NCI-H345 treated with DMSO at 0.1 percent for 48 hours (cell line): ENCODE measurements around the gene KCNMA1.
"Not testable (repeated sequence)": the region's sequence is repeated elsewhere in the genome, so short reads cannot be mapped to it uniquely, and the experiment has no call there.

Experiments used
- DNase-seq: peaks from one replicate; lab custom pipeline; 2025; ENCODE audit not compliant: unreplicated experiment; lab: John Stamatoyannopoulos, UW

KCNMA1 gene

GRCh38 chr10:77537720-77538373 is 99.8 kb downstream of the KCNMA1 start:
- no peak for DNase-seq

- DNase-seq: no peak
Measured at GRCh38 chr10:77537071-77537470, 100.5 kb downstream of the KCNMA1 start.

GRCh38 chr10:77533887-77534278 is 103.7 kb downstream of the KCNMA1 start:
- peak; percentile 28 for DNase-seq

- DNase-seq: no peak
Measured at GRCh38 chr10:77533146-77533886, 104.3 kb downstream of the KCNMA1 start.

- DNase-seq: no peak
Measured at GRCh38 chr10:77532068-77532467, 105.5 kb downstream of the KCNMA1 start.

- DNase-seq: peak; percentile 7
Measured at GRCh38 chr10:77531441-77532001, 106.1 kb downstream of the KCNMA1 start.

- DNase-seq: no peak
Measured at GRCh38 chr10:77530011-77530410, 107.6 kb downstream of the KCNMA1 start.

GRCh38 chr10:77529050-77529576 is 108.5 kb downstream of the KCNMA1 start:
- DNase-seq: no peak

- no peak for DNase-seq
Measured at GRCh38 chr10:77527839-77528238, 109.8 kb downstream of the KCNMA1 start.

- no peak for DNase-seq
Measured at GRCh38 chr10:77526868-77527617, 110.6 kb downstream of the KCNMA1 start.

- DNase-seq: no peak
Measured at GRCh38 chr10:77524281-77524711, 113.3 kb downstream of the KCNMA1 start.

GRCh38 chr10:77522268-77522809 is 115.3 kb downstream of the KCNMA1 start:
- no peak for DNase-seq

- no peak for DNase-seq
Measured at GRCh38 chr10:77520995-77521394, 116.6 kb downstream of the KCNMA1 start.

GRCh38 chr10:77520290-77520689 is 117.3 kb downstream of the KCNMA1 start:
- no peak for DNase-seq

GRCh38 chr10:77519791-77520190 is 117.8 kb downstream of the KCNMA1 start:
- DNase-seq: not testable (repeated sequence)

- no peak for DNase-seq
Measured at GRCh38 chr10:77518910-77519274, 118.7 kb downstream of the KCNMA1 start.

GRCh38 chr10:77518241-77518909 is 119.2 kb downstream of the KCNMA1 start:
- no peak for DNase-seq

GRCh38 chr10:77516575-77516974 is 121.0 kb downstream of the KCNMA1 start:
- DNase-seq: peak; percentile 38

- no peak for DNase-seq
Measured at GRCh38 chr10:77514870-77515269, 122.7 kb downstream of the KCNMA1 start.

- no peak for DNase-seq
Measured at GRCh38 chr10:77513781-77514331, 123.8 kb downstream of the KCNMA1 start.
